HG03066 (cell line): ENCODE results near the gene RPS6KA3.
A peak's percentile ranks its signal among the peaks of the same experiment; 100 is the strongest.
"Not testable (repeated sequence)": the region's sequence is repeated elsewhere in the genome, so short reads cannot be mapped to it uniquely, and the experiment has no call there.

Experiments
- ATAC-seq: cut with Tn5 transposase; IDR thresholded peaks from one replicate; pipeline ENCODE4 v1.9.1; 2021; ENCODE audit warnings: low read depth; ENCODE audit not compliant: unreplicated experiment

The RPS6KA3 gene

DNA sequence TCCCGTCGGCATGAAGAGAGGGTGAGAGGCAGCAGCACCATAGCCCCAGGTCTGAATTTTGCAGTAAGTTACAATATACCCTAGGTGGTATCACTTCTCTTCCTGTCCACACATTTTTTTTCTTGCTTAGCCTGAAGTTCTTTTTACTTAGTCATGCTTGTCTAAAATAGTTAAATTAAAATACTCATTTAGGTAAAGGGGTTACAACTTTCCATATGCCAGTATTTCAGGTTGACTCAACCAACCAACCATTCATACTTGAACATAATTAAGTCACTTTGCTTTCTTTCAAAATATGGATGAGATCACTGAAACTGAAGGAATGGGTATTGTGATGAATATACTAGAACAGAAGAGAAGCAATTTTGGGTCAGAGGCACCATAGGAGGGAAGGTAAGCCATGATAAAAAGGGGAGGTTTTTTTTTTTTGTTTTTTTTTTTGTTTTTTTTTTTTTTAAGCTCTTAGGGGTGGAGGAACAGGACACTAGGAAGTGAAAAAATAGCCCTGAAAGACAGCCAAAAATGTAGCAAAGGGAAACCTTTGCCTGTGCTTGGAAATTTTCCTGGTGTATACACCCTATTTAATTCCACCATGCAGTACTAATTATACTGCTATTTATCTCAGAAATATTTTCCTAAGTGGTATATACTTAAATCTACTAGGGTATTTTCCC, 41.8 kb downstream of the RPS6KA3 start:
- peak; percentile 65 for ATAC-seq

DNA sequence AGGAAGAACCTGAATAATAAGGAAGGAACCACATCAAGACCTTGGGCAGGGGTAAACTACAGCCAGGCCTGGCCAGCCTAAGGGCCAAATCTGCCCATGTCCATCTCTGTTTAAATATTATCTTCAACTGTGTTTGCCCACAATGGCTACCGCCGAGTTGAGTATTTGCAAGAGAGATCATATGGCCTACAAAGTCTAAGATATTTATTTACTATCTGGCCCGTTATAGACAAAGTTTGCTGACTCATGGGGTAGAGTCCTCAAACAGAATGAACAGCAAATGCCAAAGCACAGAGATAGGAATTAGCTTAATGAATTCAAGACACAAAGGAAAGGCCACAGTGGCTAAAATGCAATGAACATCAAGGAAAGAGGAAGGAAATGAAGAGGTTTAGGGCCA, 44.8 kb downstream of the RPS6KA3 start:
- ATAC-seq, result no peak

GRCh38 chrX:20218836-20219505, 47.7 kb downstream of the RPS6KA3 start:
- no peak for ATAC-seq

DNA sequence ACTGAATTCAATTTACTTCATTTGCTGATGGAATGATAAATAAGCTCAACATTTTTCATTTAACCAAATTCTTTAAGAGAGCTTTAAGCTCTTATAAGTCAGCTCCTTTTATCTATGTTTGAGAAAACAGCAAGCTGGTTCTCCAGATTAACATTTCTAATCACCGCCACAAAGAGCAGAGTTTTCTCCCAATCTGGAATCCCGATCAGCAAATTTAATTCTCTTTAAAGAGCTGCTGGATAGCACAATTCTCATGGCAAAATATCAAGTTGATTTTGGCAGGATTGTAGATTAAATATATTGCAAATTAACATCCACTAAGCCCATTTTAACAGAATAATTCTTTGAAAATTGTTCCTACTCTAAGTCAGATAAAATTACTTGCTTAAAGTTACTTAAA, 48.8 kb downstream of the RPS6KA3 start:
- no peak for ATAC-seq

DNA sequence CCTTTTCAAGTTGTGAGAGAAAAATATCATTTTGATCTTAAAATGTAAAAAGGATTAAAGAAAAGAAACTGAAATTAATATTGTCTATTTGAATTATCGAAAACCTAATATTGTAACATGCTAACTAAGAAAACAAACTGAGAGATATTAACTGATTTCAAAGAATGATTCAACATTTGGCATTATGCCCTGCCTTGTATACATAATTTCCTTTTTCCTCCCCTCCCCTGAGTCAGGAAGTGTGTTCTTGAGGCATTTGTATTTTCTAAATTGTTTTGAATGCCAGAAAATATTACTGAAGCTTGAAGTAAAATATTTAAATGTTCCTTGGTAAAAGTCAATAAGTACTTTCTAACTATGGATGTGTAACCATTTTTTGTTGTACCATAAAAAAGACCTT, 49.4 kb downstream of the RPS6KA3 start:
- ATAC-seq, result no peak

- ATAC-seq, result no peak
Measured at GRCh38 chrX:20215565-20215964, 51.1 kb downstream of the RPS6KA3 start.

DNA sequence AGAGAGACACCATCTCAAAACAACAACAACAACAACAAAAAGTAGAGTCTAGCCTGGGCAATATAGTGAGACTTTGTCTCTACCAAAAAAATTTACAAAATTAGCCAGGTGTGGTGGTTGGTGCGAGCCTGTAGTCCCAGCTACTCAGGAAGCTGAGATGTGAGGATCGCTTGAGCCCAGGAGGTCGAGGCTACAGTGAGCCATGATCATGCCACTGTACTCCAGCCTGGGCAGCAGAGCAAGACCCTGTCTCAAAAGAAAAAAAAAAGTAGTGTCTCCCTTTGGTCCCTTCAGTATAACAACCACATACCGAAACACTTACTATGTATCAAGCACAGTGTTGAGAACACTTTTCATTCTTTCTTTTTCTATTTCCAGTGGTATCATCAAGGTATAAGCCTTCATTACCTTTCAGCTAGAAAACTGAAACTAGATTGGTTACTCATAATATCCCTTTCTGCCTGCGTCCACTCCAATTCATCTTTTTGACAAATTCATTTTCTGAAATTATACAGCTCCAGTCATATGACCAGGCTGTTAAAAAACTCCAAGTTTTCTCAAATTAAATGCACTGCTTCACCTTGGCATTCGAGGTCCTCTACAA, 54.1 kb downstream of the RPS6KA3 start:
- peak; percentile 97 for ATAC-seq

GRCh38 chrX:20211261-20211786, 55.4 kb downstream of the RPS6KA3 start:
- ATAC-seq, result no peak

GRCh38 chrX:20205927-20206708, 60.6 kb downstream of the RPS6KA3 start:
- peak; percentile 87 for ATAC-seq

GRCh38 chrX:20204351-20204750, 62.4 kb downstream of the RPS6KA3 start:
- ATAC-seq, result no peak

GRCh38 chrX:20197641-20198210, 69.0 kb downstream of the RPS6KA3 start:
- no peak for ATAC-seq

DNA sequence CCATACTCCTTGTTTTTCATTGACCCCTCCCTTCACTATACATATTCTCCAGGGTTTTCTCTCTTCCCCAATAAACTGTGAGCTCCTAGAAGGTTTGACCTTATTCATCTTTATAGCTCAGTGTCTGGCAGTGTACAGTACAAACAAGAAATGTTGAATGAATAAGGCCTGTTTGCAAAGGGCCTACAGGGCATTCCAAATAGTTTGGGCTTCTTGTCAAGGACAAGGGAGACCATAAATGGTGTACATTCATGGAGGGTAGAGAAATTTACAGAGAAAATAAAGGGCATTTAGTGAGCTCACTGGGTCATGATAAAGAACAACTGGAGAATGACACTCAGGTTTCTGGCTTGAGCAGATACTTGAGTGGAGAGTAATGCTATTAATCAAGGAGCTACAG, 77.5 kb downstream of the RPS6KA3 start:
- ATAC-seq, result no peak

GRCh38 chrX:20181598-20182329, 84.9 kb downstream of the RPS6KA3 start:
- ATAC-seq, result no peak

- no peak for ATAC-seq
Measured at GRCh38 chrX:20177093-20177492, 89.6 kb downstream of the RPS6KA3 start.

GRCh38 chrX:20173856-20174255, 92.9 kb downstream of the RPS6KA3 start:
- no peak for ATAC-seq

- ATAC-seq, result no peak
Measured at GRCh38 chrX:20173313-20173712, 93.4 kb downstream of the RPS6KA3 start.

GRCh38 chrX:20171887-20172286, 94.8 kb downstream of the RPS6KA3 start:
- ATAC-seq, result no peak

DNA sequence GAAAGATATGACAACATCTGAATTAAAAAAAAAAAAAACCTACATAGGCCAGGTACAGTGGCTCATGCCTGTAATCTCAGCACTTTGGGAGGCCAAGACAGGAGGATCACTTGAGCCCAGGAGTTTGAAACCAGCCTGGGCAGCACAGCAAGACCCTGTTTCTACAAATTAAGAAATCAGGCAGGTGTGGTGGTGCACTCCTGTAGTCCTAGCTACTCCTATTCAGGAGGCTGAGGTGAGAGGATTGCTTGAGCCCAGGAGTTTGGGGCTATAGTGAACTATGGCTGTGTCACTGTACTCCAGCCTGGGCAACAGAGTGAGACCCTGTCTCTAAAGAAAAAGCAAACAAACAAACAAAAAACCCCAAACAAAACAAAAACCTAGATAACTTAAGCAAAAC, 104.2 kb downstream of the RPS6KA3 start:
- ATAC-seq, result not testable (repeated sequence)

DNA sequence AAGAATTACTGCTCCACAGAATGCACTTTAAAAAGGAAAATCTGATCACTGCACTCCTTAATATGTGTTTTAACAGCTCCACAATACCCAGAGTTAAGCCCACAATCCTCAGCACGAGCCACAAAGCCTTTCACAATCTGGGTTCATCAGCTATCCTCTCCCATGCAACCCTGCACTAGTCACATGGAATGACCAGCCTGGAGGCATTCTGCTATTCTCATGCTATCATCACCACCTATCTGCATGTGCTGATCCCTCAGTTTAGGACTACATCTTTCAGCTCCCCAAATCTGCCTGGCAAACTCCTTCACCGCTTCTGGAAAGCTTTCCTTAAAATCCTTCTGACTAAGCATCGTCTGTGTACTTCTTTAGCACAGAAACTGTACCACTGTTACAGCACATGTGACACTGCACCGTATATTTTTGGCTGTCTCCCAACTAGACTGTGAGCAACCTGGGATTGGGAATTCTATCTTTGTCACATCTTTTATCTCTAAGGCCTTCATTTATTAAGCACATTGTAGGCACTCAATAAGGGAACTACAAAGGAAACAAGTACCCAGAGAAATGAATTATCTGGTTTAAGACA, 106.8 kb downstream of the RPS6KA3 start:
- no peak for ATAC-seq

DNA sequence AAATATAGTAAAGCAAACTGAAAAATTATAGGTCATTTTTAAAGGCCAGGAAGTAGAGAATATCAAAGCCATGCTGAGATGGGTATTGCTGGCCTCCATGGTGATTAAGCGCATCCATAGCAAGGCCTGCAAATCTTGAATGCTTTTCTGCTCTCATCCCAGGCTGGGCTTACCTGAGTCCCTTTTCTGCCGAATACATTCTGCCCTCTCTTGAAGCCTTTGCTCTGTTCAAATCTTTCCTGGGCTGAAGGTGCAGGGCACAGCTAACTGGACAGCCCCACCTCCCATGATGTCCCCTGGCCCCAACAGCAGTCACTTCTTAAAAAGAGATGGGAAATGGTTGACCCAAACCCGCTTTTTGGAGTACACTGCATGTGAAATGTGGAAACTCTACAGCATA, 115.0 kb downstream of the RPS6KA3 start:
- ATAC-seq, result no peak
